HepG2 (cell line): Measurements from ENCODE around the gene ATG9A. TPM values are rescaled to one million over a fixed set of nuclear protein-coding genes. Genes with fewer than 3 reads are reported as not detected.

Experiments used
- FOXA1 ChIP-seq, 2 experiments: fragments of 450-650 bp in 1 of 2; sonication (generic) in 1 of 2; formaldehyde crosslinking in 1 of 2; IDR thresholded peaks; 2 replicates each; pipeline versions ENCODE4 v1.4.0 to v1.6.1; 2016 to 2020; ENCODE audit warnings: missing genetic modification reagents in 1 of 2
- KAT7 ChIP-seq: IDR thresholded peaks from 2 replicates; pipeline ENCODE4 v1.6.1; 2018; ENCODE audit warnings: borderline replicate concordance, missing compliant biosample characterization
- MYPOP ChIP-seq: sonication (generic); formaldehyde crosslinking; IDR thresholded peaks from 2 replicates; pipeline ENCODE4 v1.8.1; 2023; ENCODE audit warnings: mild to moderate bottlenecking, moderate library complexity, missing genetic modification reagents
- POLR2AphosphoS5 ChIP-seq: IDR thresholded peaks from 2 replicates; pipeline ENCODE4 v1.6.1; 2012; ENCODE audit warnings: low read depth, low read length
- PPARG ChIP-seq: conservative IDR thresholded peaks from 2 replicates; pipeline ENCODE4 v1.6.1; 2016; ENCODE audit warnings: missing biosample characterization, missing genetic modification reagents
- RAD21 ChIP-seq: fragments of 450-650 bp; formaldehyde crosslinking; IDR thresholded peaks from 2 replicates; pipeline ENCODE4 v1.5.0; 2020; ENCODE audit warnings: mild to moderate bottlenecking
- RFXAP ChIP-seq: sonication (generic); formaldehyde crosslinking; IDR thresholded peaks from 2 replicates; pipeline ENCODE4 v1.4.0; 2020; ENCODE audit warnings: missing genetic modification reagents, borderline replicate concordance
- ZBTB8A ChIP-seq: sonication (generic); formaldehyde crosslinking; IDR thresholded peaks from 2 replicates; pipeline ENCODE4 v1.4.0; 2020; ENCODE audit warnings: mild to moderate bottlenecking, low read depth, missing genetic modification reagents, borderline replicate concordance
- ZFP41 ChIP-seq: sonication (generic); formaldehyde crosslinking; IDR thresholded peaks from 2 replicates; pipeline ENCODE4 v1.4.0; 2020; ENCODE audit warnings: mild to moderate bottlenecking, missing genetic modification reagents, borderline replicate concordance
- ZNF275 ChIP-seq: sonication (generic); formaldehyde crosslinking; IDR thresholded peaks from 2 replicates; pipeline ENCODE4 v1.8.0; 2022; ENCODE audit warnings: missing genetic modification reagents, mild to moderate bottlenecking, inconsistent platforms, borderline replicate concordance
- ZNF407 ChIP-seq: sonication (generic); formaldehyde crosslinking; IDR thresholded peaks from one replicate; pipeline ENCODE4 v1.5.1; 2020; ENCODE audit warnings: mild to moderate bottlenecking, missing genetic modification reagents; ENCODE audit errors: not compliant biosample characterization
- ZNF496 ChIP-seq: sonication (generic); formaldehyde crosslinking; IDR thresholded peaks from 2 replicates; pipeline ENCODE4 v1.8.1; 2023; ENCODE audit warnings: mild to moderate bottlenecking, moderate library complexity, missing genetic modification reagents; ENCODE audit not compliant: insufficient replicate concordance
- ZNF510 ChIP-seq: sonication (generic); formaldehyde crosslinking; IDR thresholded peaks from 2 replicates; pipeline ENCODE4 v1.4.0; 2020; ENCODE audit warnings: low read depth, mild to moderate bottlenecking, missing genetic modification reagents
- ZNF710 ChIP-seq: sonication (generic); formaldehyde crosslinking; IDR thresholded peaks from 2 replicates; pipeline ENCODE4 v1.5.0; 2020; ENCODE audit warnings: mild to moderate bottlenecking, missing genetic modification reagents, borderline replicate concordance
- polyA plus RNA-seq, 8 experiments: library from polyadenylated mRNA; depleted of rRNA in 3 of 8; stranded (reverse) in 7 of 8; unstranded in 1 of 8; fragments of >200 nt; fragmentation: Illumina TruSeq in 4 of 8; extraction: Trizol in 4 of 8; gene quantifications; 2 replicates each; pipeline versions ENCODE4 v1.2.1 to v1.2.3, GENCODE V29; 2011 to 2016; ENCODE audit warnings: low read depth in 4 of 8, missing spikeins in 1 of 8, mixed read lengths in 1 of 8; ENCODE audit not compliant: insufficient read depth in 1 of 8
- total RNA-seq, 5 experiments: library from RNA; depleted of rRNA; stranded (reverse); fragments of >200 nt; fragmentation: Illumina TruSeq; extraction: Trizol; gene quantifications; 2 replicates each; pipeline ENCODE4 v1.2.3, GENCODE V29; 2016; ENCODE audit warnings: low read depth in 1 of 5

ATG9A gene
- total and polyA plus RNA-seq, 2 of the 13 experiments (the other 11 are each of a cell fraction or from before 2014, with no cell fraction given): 35.0 to 131 TPM

GRCh38 chr2:219207884-219208740, 21.3 kb downstream of the ATG9A start (continued):
- TF ChIP-seq RFXAP (CRISPR knock-in tag): peak; percentile 73; the same call in 1 of the 2 replicates
- peak; percentile 53; the same call in 1 of the 2 replicates for TF ChIP-seq MYPOP (CRISPR knock-in tag)
- no peak; the same call in 1 of the 2 replicates for TF ChIP-seq RAD21 (CRISPR knock-in tag)
- peak; percentile 88 for TF ChIP-seq PPARG (CRISPR knock-in tag)
- no peak for TF ChIP-seq FOXA1 (IDR thresholded peaks at IDR 0.05)
- peak; percentile 52; the same call in 1 of the 2 replicates for TF ChIP-seq FOXA1 (CRISPR knock-in tag; IDR thresholded peaks at IDR 0.05)
- TF ChIP-seq KAT7: peak; percentile 32; the same call in 1 of the 2 replicates
- TF ChIP-seq ZNF496 (CRISPR knock-in tag): no peak
- TF ChIP-seq ZNF710: no peak; the same call in 1 of the 2 replicates
- TF ChIP-seq ZFP41 (CRISPR knock-in tag): no peak
- TF ChIP-seq POLR2AphosphoS5: peak; percentile 82
- TF ChIP-seq ZNF275 (CRISPR knock-in tag): no peak
- no peak for TF ChIP-seq ZNF407 (CRISPR knock-in tag)
- TF ChIP-seq ZBTB8A: no peak
- TF ChIP-seq ZNF510: no peak
